ENCODE measurements around the gene MIDN.

MIDN gene

GRCh38 chr19:1237027-1237659 lies 11.2 kb upstream of the MIDN start:
- FAIRE-seq (no peak), DNase-seq (ENCODE audit: insufficient read length) (no peak)
- no peak for TF ChIP-seq POLR2AphosphoS5 (IDR thresholded peaks at IDR 0.05; ENCODE audit: low read depth, low read length)
- no peak for TF ChIP-seq POLR2A (IDR thresholded peaks at IDR 0.05; ENCODE audit: low read depth, low read length)
- no peak for TF ChIP-seq TAF1 (IDR thresholded peaks at IDR 0.05; ENCODE audit: borderline replicate concordance, low read depth, low read length)

GRCh38 chr19:1237754-1238368 lies 10.5 kb upstream of the MIDN start, which contains the start of gene CBARP:
Gene CBARP (minus strand): TSS chr19:1238005. CDS start chr19:1236100, 1,905 bp downstream.
- no peak for DNase-seq (ENCODE audit: insufficient read length)
- peak; percentile 9 for FAIRE-seq
- no peak for TF ChIP-seq TAF1 (IDR thresholded peaks at IDR 0.05; ENCODE audit: borderline replicate concordance, low read depth, low read length)
- no peak for TF ChIP-seq POLR2AphosphoS5 (IDR thresholded peaks at IDR 0.05; ENCODE audit: low read depth, low read length)
- no peak for TF ChIP-seq POLR2A (IDR thresholded peaks at IDR 0.05; ENCODE audit: low read depth, low read length)

- no peak for TF ChIP-seq POLR2AphosphoS5 (IDR thresholded peaks at IDR 0.05; ENCODE audit: low read depth, low read length)
- no peak for TF ChIP-seq POLR2A (IDR thresholded peaks at IDR 0.05; ENCODE audit: low read depth, low read length)
- no peak for TF ChIP-seq TAF1 (IDR thresholded peaks at IDR 0.05; ENCODE audit: borderline replicate concordance, low read depth, low read length)
These were observed 9.7 kb upstream of the MIDN start for GRCh38 chr19:1238369-1239303.

GRCh38 chr19:1239420-1239795 lies 9.0 kb upstream of the MIDN start:
- FAIRE-seq (no peak), DNase-seq (ENCODE audit: insufficient read length) (no peak)
- TF ChIP-seq POLR2A (IDR thresholded peaks at IDR 0.05; ENCODE audit: low read depth, low read length) (no peak), TAF1 (IDR thresholded peaks at IDR 0.05; ENCODE audit: borderline replicate concordance, low read depth, low read length) (no peak), POLR2AphosphoS5 (IDR thresholded peaks at IDR 0.05; ENCODE audit: low read depth, low read length) (no peak)

More at GRCh38 chr19:1238369-1239303, 9.7 kb upstream of the MIDN start:
- DNase-seq (ENCODE audit: insufficient read length) = no peak
- FAIRE-seq = no peak

- TF ChIP-seq POLR2A (IDR thresholded peaks at IDR 0.05; ENCODE audit: low read depth, low read length) (no peak), POLR2AphosphoS5 (IDR thresholded peaks at IDR 0.05; ENCODE audit: low read depth, low read length) (no peak), TAF1 (IDR thresholded peaks at IDR 0.05; ENCODE audit: borderline replicate concordance, low read depth, low read length) (no peak)
- FAIRE-seq (peak; percentile 94), DNase-seq (ENCODE audit: insufficient read length) (peak; percentile 100)
These were observed 8.3 kb upstream of the MIDN start for GRCh38 chr19:1239796-1240737.

GRCh38 chr19:1240925-1241324 lies 7.5 kb upstream of the MIDN start:
- no peak for TF ChIP-seq TAF1 (IDR thresholded peaks at IDR 0.05; ENCODE audit: borderline replicate concordance, low read depth, low read length)
- no peak for TF ChIP-seq POLR2AphosphoS5 (IDR thresholded peaks at IDR 0.05; ENCODE audit: low read depth, low read length)
- no peak for TF ChIP-seq POLR2A (IDR thresholded peaks at IDR 0.05; ENCODE audit: low read depth, low read length)
- FAIRE-seq (peak; percentile 62), DNase-seq (ENCODE audit: insufficient read length) (no peak)

GRCh38 chr19:1241417-1242095 lies 6.8 kb upstream of the MIDN start, which contains the start of gene ATP5F1D:
Gene ATP5F1D (plus strand): TSS chr19:1241751. CDS start chr19:1241851, 100 bp downstream.
- FAIRE-seq = peak; percentile 100
- peak; percentile 99 for DNase-seq (ENCODE audit: insufficient read length)
- TF ChIP-seq TAF1 (IDR thresholded peaks at IDR 0.05; ENCODE audit: borderline replicate concordance, low read depth, low read length) (no peak), POLR2AphosphoS5 (IDR thresholded peaks at IDR 0.05; ENCODE audit: low read depth, low read length) (no peak), POLR2A (IDR thresholded peaks at IDR 0.05; ENCODE audit: low read depth, low read length) (peak; percentile 48; the same call in 1 of the 2 replicates)

- no peak for FAIRE-seq
- TF ChIP-seq TAF1 (IDR thresholded peaks at IDR 0.05; ENCODE audit: borderline replicate concordance, low read depth, low read length) = no peak
- peak; percentile 93 for DNase-seq (ENCODE audit: insufficient read length)
These were observed 4.4 kb upstream of the MIDN start for GRCh38 chr19:1243768-1244692.

GRCh38 chr19:1244693-1245451 lies 3.5 kb upstream of the MIDN start:
- TF ChIP-seq TAF1 (IDR thresholded peaks at IDR 0.05; ENCODE audit: borderline replicate concordance, low read depth, low read length) = no peak
- no peak for TF ChIP-seq POLR2AphosphoS5 (IDR thresholded peaks at IDR 0.05; ENCODE audit: low read depth, low read length)
- TF ChIP-seq POLR2A (IDR thresholded peaks at IDR 0.05; ENCODE audit: low read depth, low read length) = no peak
- FAIRE-seq (no peak), DNase-seq (ENCODE audit: insufficient read length) (no peak)

All from GM12892 (cell line).